Measurements from ENCODE around the gene LRFN3. TPM values are rescaled to one million over a fixed set of nuclear protein-coding genes. Genes with fewer than 3 reads are reported as not detected.
"Not testable (repeated sequence)": the region's sequence is repeated elsewhere in the genome, so short reads cannot be mapped to it uniquely, and the experiment has no call there.

Gene LRFN3
- total RNA-seq, 2 donors from 2014 or later: 10.0 to 17.4 TPM

- Histone ChIP-seq H3K27me3 (no peaks in the 10 kb centered on the region), H3K27ac (no peak overlapping the region), H3K4me1 (no peaks in the 10 kb centered on the region), H3K9me3 (no peaks in the 10 kb centered on the region), H3K9ac (ENCODE audit: low read depth in 2 of 2, low read length in 2 of 2) (no peak overlapping the region), H3K4me3 (no peak overlapping the region), H3K36me3 (no peaks in the 10 kb centered on the region)
- intact Hi-C loops (cut with DNase I): no loop called here
- no peak for DNase-seq
- no peak for TF ChIP-seq CTCF (IDR thresholded peaks at IDR 0.05)
Observed at GRCh38 chr19:35945121-35945790, 9.1 kb downstream of the LRFN3 start.

GRCh38 chr19:35946203-35946602 lies 10.0 kb downstream of the LRFN3 start:
- no peak overlapping the region for H3K27ac ChIP-seq
- intact Hi-C loops (cut with DNase I): no loop called here
- DNase-seq: no peak
- no peak overlapping the region for H3K4me3 ChIP-seq
- H3K27me3 ChIP-seq: no peaks in the 10 kb centered on the region
- H3K36me3 ChIP-seq: no peaks in the 10 kb centered on the region
- H3K9ac ChIP-seq (ENCODE audit: low read depth in 2 of 2, low read length in 2 of 2): no peak overlapping the region
- H3K4me1 ChIP-seq: no peaks in the 10 kb centered on the region
- H3K9me3 ChIP-seq: no peaks in the 10 kb centered on the region
- no peak for TF ChIP-seq CTCF (IDR thresholded peaks at IDR 0.05)

GRCh38 chr19:35949131-35949530 lies 13.0 kb downstream of the LRFN3 start:
- TF ChIP-seq CTCF (IDR thresholded peaks at IDR 0.05): no peak
- Histone ChIP-seq H3K36me3 (no peaks in the 10 kb centered on the region), H3K27me3 (no peaks in the 10 kb centered on the region), H3K27ac (no peak overlapping the region), H3K4me1 (no peaks in the 10 kb centered on the region), H3K4me3 (no peak overlapping the region), H3K9me3 (no peaks in the 10 kb centered on the region), H3K9ac (ENCODE audit: low read depth in 2 of 2, low read length in 2 of 2) (no peak overlapping the region)
- intact Hi-C loops (cut with DNase I): no loop called here
- DNase-seq: no peak

- no peak overlapping the region for H3K9ac ChIP-seq (ENCODE audit: low read depth in 2 of 2, low read length in 2 of 2)
- H3K4me3 ChIP-seq: no peak overlapping the region
- no peaks in the 10 kb centered on the region for H3K4me1 ChIP-seq
- H3K9me3 ChIP-seq: no peaks in the 10 kb centered on the region
- peaks cover 14% of the 10 kb centered on the region for H3K27me3 ChIP-seq
- intact Hi-C loops (cut with DNase I): no loop called here
- TF ChIP-seq CTCF (IDR thresholded peaks at IDR 0.05): no peak
- no peaks in the 10 kb centered on the region for H3K36me3 ChIP-seq
- H3K27ac ChIP-seq: no peak overlapping the region
- DNase-seq: no peak
Observed at GRCh38 chr19:35955881-35956634, 19.9 kb downstream of the LRFN3 start.

GRCh38 chr19:35957411-35957810 lies 21.2 kb downstream of the LRFN3 start:
- H3K27ac ChIP-seq; H3K36me3 ChIP-seq; H3K4me3 ChIP-seq; intact Hi-C loops (cut with DNase I); H3K9me3 ChIP-seq; H3K4me1 ChIP-seq; DNase-seq; H3K9ac ChIP-seq (ENCODE audit: low read depth in 2 of 2, low read length in 2 of 2): not testable (repeated sequence)
- peaks cover 14% of the 10 kb centered on the region for H3K27me3 ChIP-seq

- no peak overlapping the region for H3K27ac ChIP-seq
- peaks cover 14% of the 10 kb centered on the region for H3K27me3 ChIP-seq
- no peaks in the 10 kb centered on the region for H3K4me1 ChIP-seq
- no peaks in the 10 kb centered on the region for H3K36me3 ChIP-seq
- no peak for DNase-seq
- H3K4me3 ChIP-seq: no peak overlapping the region
- intact Hi-C loops (cut with DNase I): no loop called here
- H3K9ac ChIP-seq (ENCODE audit: low read depth in 2 of 2, low read length in 2 of 2): no peak overlapping the region
- TF ChIP-seq CTCF (IDR thresholded peaks at IDR 0.05): no peak
- H3K9me3 ChIP-seq: no peaks in the 10 kb centered on the region
Observed at GRCh38 chr19:35958660-35959039, 22.5 kb downstream of the LRFN3 start.
